HepG2 (cell line): ENCODE measurements around the gene CCDC192.

ENCODE experiments used
- BCLAF1 ChIP-seq: fragments of 450-650 bp; IDR thresholded peaks from 2 replicates; pipeline ENCODE4 v1.6.1; 2017; ENCODE audit warnings: mild to moderate bottlenecking
- CEBPB ChIP-seq: IDR thresholded peaks from 2 replicates; pipeline ENCODE4 v1.6.1; 2011; ENCODE audit warnings: low read depth, low read length, improper control_type of control experiment, borderline replicate concordance
- CEBPG ChIP-seq: IDR thresholded peaks from 2 replicates; pipeline ENCODE4 v1.6.1; 2016
- CREB3 ChIP-seq: sonication (generic); formaldehyde crosslinking; IDR thresholded peaks from 2 replicates; pipeline ENCODE4 v1.5.0; 2020; ENCODE audit warnings: missing genetic modification reagents
- SOX6 ChIP-seq, 2 experiments: fragments of 450-650 bp in 1 of 2; sonication (generic) in 1 of 2; formaldehyde crosslinking in 1 of 2; IDR thresholded peaks; 2 replicates each; pipeline versions ENCODE4 v1.4.0 to v1.6.1; 2017 to 2020; ENCODE audit warnings: antibody characterized with exemption in 1 of 2, mild to moderate bottlenecking in 1 of 2, missing genetic modification reagents in 1 of 2
- SP1 ChIP-seq, 2 experiments: fragments of 450-650 bp in 1 of 2; sonication (generic) in 1 of 2; formaldehyde crosslinking in 1 of 2; IDR thresholded peaks; 2 replicates each; pipeline versions ENCODE4 v1.4.0 to v1.6.1; 2016 to 2020; ENCODE audit warnings: missing genetic modification reagents in 1 of 2
- ZBTB7A ChIP-seq: sonication (generic); formaldehyde crosslinking; IDR thresholded peaks from 2 replicates; pipeline ENCODE4 v1.8.0; 2022; ENCODE audit warnings: mild to moderate bottlenecking, missing genetic modification reagents
- ZNF737 ChIP-seq: sonication (generic); formaldehyde crosslinking; IDR thresholded peaks from 2 replicates; pipeline ENCODE4 v1.5.0; 2020; ENCODE audit warnings: missing genetic modification reagents, mild to moderate bottlenecking, borderline replicate concordance

DNA sequence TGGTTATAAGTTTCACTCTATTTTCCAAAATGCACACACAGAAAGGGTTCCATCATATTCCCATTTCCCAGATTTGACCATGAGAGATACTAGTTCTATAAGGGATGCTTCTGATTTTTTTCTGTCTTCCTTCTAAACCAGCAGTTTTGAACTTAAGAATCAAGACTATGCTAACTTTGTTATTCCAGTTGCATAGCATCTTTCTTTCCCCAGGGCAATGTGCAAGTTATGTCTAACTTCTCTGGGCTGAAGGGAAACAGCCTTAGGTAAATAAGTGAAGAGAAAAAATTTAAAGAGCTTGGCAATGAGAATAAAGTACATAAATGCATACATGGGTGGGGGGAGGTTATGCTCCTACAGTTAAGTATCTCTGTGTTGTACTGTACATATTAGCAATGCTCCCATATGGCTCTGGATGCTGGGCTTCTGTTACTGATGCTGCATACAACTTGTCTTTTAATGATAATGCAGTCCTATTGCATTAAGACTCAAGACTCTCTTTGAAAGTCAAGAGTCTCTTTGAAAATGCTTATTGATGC is 254.6 kb downstream of the CCDC192 start:
- no peak for TF ChIP-seq CEBPG (CRISPR knock-in tag)
- no peak for TF ChIP-seq ZBTB7A (CRISPR knock-in tag)
- TF ChIP-seq CEBPB, result no peak
- no peak for TF ChIP-seq CREB3 (CRISPR knock-in tag)
- no peak for TF ChIP-seq BCLAF1
- TF ChIP-seq ZNF737 (CRISPR knock-in tag), result no peak
- no peak for TF ChIP-seq SP1 (IDR thresholded peaks at IDR 0.05)
- TF ChIP-seq SP1 (CRISPR knock-in tag; IDR thresholded peaks at IDR 0.05), result no peak
- no peak for TF ChIP-seq SOX6 (IDR thresholded peaks at IDR 0.05)
- no peak for TF ChIP-seq SOX6 (CRISPR knock-in tag; IDR thresholded peaks at IDR 0.05)
